ENCODE data around the gene TYRO3. TPM values are rescaled to one million over a fixed set of nuclear protein-coding genes. Genes with fewer than 3 reads are reported as not detected.

Gene TYRO3
- total RNA-seq, 2 experiments from 2014 or later = 0.48 TPM; not detected in 1

DNA sequence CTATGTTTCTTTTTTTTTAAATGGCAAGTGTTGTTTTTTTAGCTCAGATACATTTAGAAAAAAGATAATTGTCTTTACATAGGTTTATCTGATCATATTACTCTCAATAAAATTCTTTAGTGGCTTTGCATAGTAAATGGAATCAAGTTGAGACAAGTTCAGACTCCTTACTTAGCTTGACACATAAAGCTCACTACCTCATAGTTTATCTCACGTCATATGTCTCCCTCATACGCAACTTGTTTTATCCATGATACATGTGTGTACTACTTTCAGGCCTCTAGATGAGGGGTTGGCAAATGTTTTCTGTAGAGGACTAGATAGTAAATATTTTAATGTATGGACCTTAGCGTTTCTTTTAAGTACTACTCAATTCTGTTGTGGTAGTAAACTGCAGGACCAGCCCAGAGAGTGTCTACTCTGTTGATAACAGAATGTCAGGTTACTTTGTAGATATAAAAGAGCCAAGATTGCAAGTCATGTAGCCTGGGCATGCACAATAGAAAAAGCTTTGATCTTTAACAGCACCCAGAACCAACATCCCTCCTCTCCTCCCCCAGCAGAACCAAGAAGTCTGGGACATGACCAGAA is 73.0 kb downstream of the TYRO3 start:
- peaks cover 16% of the 10 kb centered on the region for H3K4me1 ChIP-seq (ENCODE audit: insufficient read depth, low read length, poor library complexity, severe bottlenecking)
- no TSS peak for BruUV-seq (replicated peaks)
- no peak overlapping the region for H3K4me2 ChIP-seq (ENCODE audit: low read length)
- H3K79me2 ChIP-seq (ENCODE audit: insufficient read depth, low read depth, low read length) = no peaks in the 10 kb centered on the region
- H3K9me3 ChIP-seq (ENCODE audit: low read length) = no peaks in the 10 kb centered on the region
- CTCF ChIA-PET (ENCODE audit: unreplicated experiment) = no interaction called here
- POLR2A ChIA-PET = interaction anchor here (0.7 to 1.3 kb wide), 2 partner anchors 15 to 109 kb away, joined by 3 read pairs; no protein-coding TSS in a partner anchor
- no peak overlapping the region for H3K27ac ChIP-seq (ENCODE audit: low read depth, low read length, poor library complexity, severe bottlenecking)
- DNase-seq (ENCODE audit: low spot score) = no peak
- H3K36me3 ChIP-seq (ENCODE audit: insufficient read depth, low read length) = no peaks in the 10 kb centered on the region
- intact Hi-C loops (cut with micrococcal nuclease; ENCODE audit: unreplicated experiment) = no loop called here
- H3K9me2 ChIP-seq (ENCODE audit: insufficient read depth, low read length) = no peaks in the 10 kb centered on the region
- no peak overlapping the region for H3K4me3 ChIP-seq (ENCODE audit: low read depth, low read length, poor library complexity, severe bottlenecking)
- H2AFZ ChIP-seq (ENCODE audit: low read length) = no peak overlapping the region
- H4K20me1 ChIP-seq (ENCODE audit: insufficient read depth, low read length) = no peaks in the 10 kb centered on the region
- TF ChIP-seq EZH2phosphoT487 (IDR thresholded peaks at IDR 0.05; ENCODE audit: borderline replicate concordance, low read depth, low read length) = no peak
- TF ChIP-seq, protein P1, sequence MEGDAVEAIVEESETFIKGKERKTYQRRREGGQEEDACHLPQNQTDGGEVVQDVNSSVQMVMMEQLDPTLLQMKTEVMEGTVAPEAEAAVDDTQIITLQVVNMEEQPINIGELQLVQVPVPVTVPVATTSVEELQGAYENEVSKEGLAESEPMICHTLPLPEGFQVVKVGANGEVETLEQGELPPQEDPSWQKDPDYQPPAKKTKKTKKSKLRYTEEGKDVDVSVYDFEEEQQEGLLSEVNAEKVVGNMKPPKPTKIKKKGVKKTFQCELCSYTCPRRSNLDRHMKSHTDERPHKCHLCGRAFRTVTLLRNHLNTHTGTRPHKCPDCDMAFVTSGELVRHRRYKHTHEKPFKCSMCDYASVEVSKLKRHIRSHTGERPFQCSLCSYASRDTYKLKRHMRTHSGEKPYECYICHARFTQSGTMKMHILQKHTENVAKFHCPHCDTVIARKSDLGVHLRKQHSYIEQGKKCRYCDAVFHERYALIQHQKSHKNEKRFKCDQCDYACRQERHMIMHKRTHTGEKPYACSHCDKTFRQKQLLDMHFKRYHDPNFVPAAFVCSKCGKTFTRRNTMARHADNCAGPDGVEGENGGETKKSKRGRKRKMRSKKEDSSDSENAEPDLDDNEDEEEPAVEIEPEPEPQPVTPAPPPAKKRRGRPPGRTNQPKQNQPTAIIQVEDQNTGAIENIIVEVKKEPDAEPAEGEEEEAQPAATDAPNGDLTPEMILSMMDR (conservative IDR thresholded peaks at IDR 0.05; ENCODE audit: low read length) = no peak

Other genes with a start within 250 kb of the TYRO3 start
- 29.4 and 42.5 TPM in 2 replicates for gene OIP5, start 226.6 kb upstream of the TYRO3 start, total RNA-seq (2014; rRNA removed; shearing (Covaris generic))
- gene OIP5, start 226.6 kb upstream of the TYRO3 start, total RNA-seq (2022) = 28.4 and 29.9 TPM in 2 replicates
- 411 and 470 TPM in 2 replicates for gene NUSAP1, start 226.3 kb upstream of the TYRO3 start, total RNA-seq (2014; rRNA removed; shearing (Covaris generic))
- 293 and 317 TPM in 2 replicates for gene NUSAP1, start 226.3 kb upstream of the TYRO3 start, total RNA-seq (2022)
- 14.9 and 15.9 TPM in 2 replicates for gene NDUFAF1, start 156.7 kb upstream of the TYRO3 start, total RNA-seq (2014; rRNA removed; shearing (Covaris generic))
- gene NDUFAF1, start 156.7 kb upstream of the TYRO3 start, total RNA-seq (2022) = 21.0 and 22.0 TPM in 2 replicates
- 28.6 and 35.9 TPM in 2 replicates for gene RTF1, start 142.1 kb upstream of the TYRO3 start, total RNA-seq (2014; rRNA removed; shearing (Covaris generic))
- 46.9 and 59.9 TPM in 2 replicates for gene RTF1, start 142.1 kb upstream of the TYRO3 start, total RNA-seq (2022)
- gene ITPKA, start 65.3 kb upstream of the TYRO3 start, total RNA-seq (2014; rRNA removed; shearing (Covaris generic)) = not detected in 2 replicates
- gene ITPKA, start 65.3 kb upstream of the TYRO3 start, total RNA-seq (2022) = not detected in 2 replicates
- gene LTK, start 45.4 kb upstream of the TYRO3 start, total RNA-seq (2014; rRNA removed; shearing (Covaris generic)) = 0.10 and 0.22 TPM in 2 replicates
- 0.11 TPM in 2 replicates for gene LTK, start 45.4 kb upstream of the TYRO3 start, total RNA-seq (2022)
- 19.3 and 24.3 TPM in 2 replicates for gene RPAP1, start 15.0 kb upstream of the TYRO3 start, total RNA-seq (2014; rRNA removed; shearing (Covaris generic))
- 39.9 and 51.6 TPM in 2 replicates for gene RPAP1, start 15.0 kb upstream of the TYRO3 start, total RNA-seq (2022)
- 48.8 and 60.1 TPM in 2 replicates for gene MGA, start 101.2 kb downstream of the TYRO3 start, total RNA-seq (2014; rRNA removed; shearing (Covaris generic))
- gene MGA, start 101.2 kb downstream of the TYRO3 start, total RNA-seq (2022) = 59.1 and 59.2 TPM in 2 replicates
- gene MAPKBP1, start 215.3 kb downstream of the TYRO3 start, total RNA-seq (2014; rRNA removed; shearing (Covaris generic)) = 13.4 and 14.5 TPM in 2 replicates
- gene MAPKBP1, start 215.3 kb downstream of the TYRO3 start, total RNA-seq (2022) = 17.4 and 22.3 TPM in 2 replicates

Measured in OCI-LY7 (cell line).